Liver (tissue), 9 donors: ENCODE measurements around the gene ZNF276. TPM values are rescaled to one million over a fixed set of nuclear protein-coding genes. Genes with fewer than 3 reads are reported as not detected.
A peak's percentile ranks its signal among the peaks of the same experiment; 100 is the strongest.

Experiments used
- DNase-seq: peaks from one replicate; pipeline ENCODE4 v3.0.0-alpha.2; 2017; ENCODE audit warnings: low spot score
- H3K27ac ChIP-seq, 2 donors: one replicate each; pipeline ENCODE4 v1.7.0; 2013; ENCODE audit warnings: inconsistent platforms in 2 of 2, low read length in 2 of 2, control low read depth in 1 of 2, low read depth in 1 of 2, mild to moderate bottlenecking in 1 of 2
- H3K27me3 ChIP-seq, 4 donors: one replicate each; pipeline versions ENCODE4 v1.6.1 to v1.7.0; 2013; ENCODE audit warnings: low read length in 3 of 4, inconsistent platforms in 1 of 4, mild to moderate bottlenecking in 1 of 4, moderate library complexity in 1 of 4; ENCODE audit not compliant: control insufficient read depth in 4 of 4, insufficient read depth in 4 of 4
- H3K36me3 ChIP-seq, 4 donors: one replicate each; pipeline versions ENCODE4 v1.6.1 to v1.7.0; 2013; ENCODE audit warnings: low read length in 3 of 4, mild to moderate bottlenecking in 3 of 4, low read depth in 1 of 4, moderate library complexity in 1 of 4; ENCODE audit not compliant: control insufficient read depth in 4 of 4, insufficient read depth in 3 of 4
- H3K4me1 ChIP-seq, 4 donors: one replicate each; pipeline versions ENCODE4 v1.6.1 to v1.7.0; 2013; ENCODE audit warnings: low read length in 3 of 4, mild to moderate bottlenecking in 3 of 4, moderate library complexity in 1 of 4; ENCODE audit not compliant: control insufficient read depth in 4 of 4, insufficient read depth in 4 of 4
- H3K4me3 ChIP-seq, 3 donors: one replicate each; pipeline versions ENCODE4 v1.6.1 to v1.7.0; 2013; ENCODE audit warnings: low read length in 3 of 3, control low read depth in 1 of 3, low read depth in 1 of 3, mild to moderate bottlenecking in 1 of 3
- H3K9ac ChIP-seq, 2 donors: one replicate each; pipeline ENCODE4 v1.7.0; 2013; ENCODE audit warnings: low read length in 2 of 2, mild to moderate bottlenecking in 2 of 2, moderate library complexity in 2 of 2, control low read depth in 1 of 2, low read depth in 1 of 2
- H3K9me3 ChIP-seq, 4 donors: one replicate each; pipeline versions ENCODE4 v1.6.1 to v1.7.0; 2013; ENCODE audit warnings: low read length in 3 of 4; ENCODE audit not compliant: control insufficient read depth in 4 of 4
- EGR1 ChIP-seq, 2 donors: IDR thresholded peaks; 2 replicates each; pipeline ENCODE4 v1.6.1; 2016 to 2018; ENCODE audit warnings: antibody characterized with exemption in 2 of 2, low read depth in 2 of 2
- FOXA1 ChIP-seq: IDR thresholded peaks from 2 replicates; pipeline ENCODE4 v1.6.1; 2016; ENCODE audit warnings: antibody characterized with exemption
- FOXA2 ChIP-seq: IDR thresholded peaks from 2 replicates; pipeline ENCODE4 v1.6.1; 2016; ENCODE audit warnings: antibody characterized with exemption
- GABPA ChIP-seq, 2 donors: IDR thresholded peaks in 1 of 2; conservative IDR thresholded peaks in 1 of 2; 2 replicates each; pipeline ENCODE4 v1.6.1; 2016; ENCODE audit warnings: antibody characterized with exemption in 2 of 2, mild to moderate bottlenecking in 1 of 2, moderate library complexity in 1 of 2
- HNF4A ChIP-seq, 2 donors: conservative IDR thresholded peaks; 2 replicates each; pipeline ENCODE4 v1.6.1; 2016; ENCODE audit warnings: antibody characterized with exemption in 2 of 2, mild to moderate bottlenecking in 2 of 2
- HNF4G ChIP-seq: IDR thresholded peaks from 2 replicates; pipeline ENCODE4 v1.6.1; 2016; ENCODE audit warnings: antibody characterized with exemption
- JUND ChIP-seq, 2 donors: IDR thresholded peaks; 2 replicates each; pipeline ENCODE4 v1.6.1; 2016; ENCODE audit warnings: antibody characterized with exemption in 2 of 2
- RAD21 ChIP-seq, 2 donors: IDR thresholded peaks; 2 replicates each; pipeline ENCODE4 v1.6.1; 2016; ENCODE audit warnings: antibody characterized with exemption in 2 of 2, mild to moderate bottlenecking in 2 of 2
- RXRA ChIP-seq, 2 donors: IDR thresholded peaks; 2 replicates each; pipeline ENCODE4 v1.6.1; 2017 to 2018; ENCODE audit warnings: antibody characterized with exemption in 2 of 2, mild to moderate bottlenecking in 1 of 2
- SP1 ChIP-seq: IDR thresholded peaks from 2 replicates; pipeline ENCODE4 v1.6.1; 2018; ENCODE audit warnings: antibody characterized with exemption, mild to moderate bottlenecking
- YY1 ChIP-seq: IDR thresholded peaks from 2 replicates; pipeline ENCODE4 v1.6.1; 2016; ENCODE audit warnings: antibody characterized with exemption, mild to moderate bottlenecking
- WGBS: extraction: QIAGEN DNeasy Blood & Tissue Kit; methylation state at CpG from one replicate; pipeline ENCODE4 v1.1.7; 2013; 5-methylcytosine and 5-hydroxymethylcytosine counted together
- polyA plus RNA-seq, 2 donors: library from polyadenylated mRNA; stranded (reverse) in 1 of 2; unstranded in 1 of 2; fragments of 200-250 nt in 1 of 2; fragments of >200 nt in 1 of 2; fragmentation: Nextera tagmentation in 1 of 2; extraction: Ambion mirVana in 1 of 2; gene quantifications; one replicate each; pipeline versions ENCODE4 v1.2.1 to v1.2.3, GENCODE V29; 2013 to 2015
- total RNA-seq, 2 donors: library from RNA; depleted of rRNA; stranded (reverse); fragments of >200 nt; gene quantifications; one replicate each; pipeline ENCODE4 v1.2.3, GENCODE V29; 2014
- TF ChIP-seq, protein P1 (sequence below): IDR thresholded peaks from 2 replicates; pipeline ENCODE4 v1.6.1; 2016; ENCODE audit warnings: antibody characterized with exemption
- TF ChIP-seq, protein P2 (sequence below): IDR thresholded peaks from 2 replicates; pipeline ENCODE4 v1.6.1; 2016; ENCODE audit warnings: antibody characterized with exemption, mild to moderate bottlenecking
- TF ChIP-seq, protein P3 (sequence below): fragments of 150-350 bp; IDR thresholded peaks from 2 replicates; pipeline ENCODE4 v1.5.1; 2017; ENCODE audit warnings: improper control_type of control experiment, low read depth, low read length; ENCODE audit not compliant: missing input control
- TF ChIP-seq, protein P4 (sequence below): IDR thresholded peaks from 2 replicates; pipeline ENCODE4 v1.6.1; 2016; ENCODE audit warnings: antibody characterized with exemption
- donor health status: healthy.
- donor health status: healthy.
- donor health status: healthy.
- donor health status: healthy.
- donor health status: healthy.

Gene ZNF276
- total and polyA plus RNA-seq, 4 donors = 4.9 to 22.8 (median 8.7) TPM

DNA sequence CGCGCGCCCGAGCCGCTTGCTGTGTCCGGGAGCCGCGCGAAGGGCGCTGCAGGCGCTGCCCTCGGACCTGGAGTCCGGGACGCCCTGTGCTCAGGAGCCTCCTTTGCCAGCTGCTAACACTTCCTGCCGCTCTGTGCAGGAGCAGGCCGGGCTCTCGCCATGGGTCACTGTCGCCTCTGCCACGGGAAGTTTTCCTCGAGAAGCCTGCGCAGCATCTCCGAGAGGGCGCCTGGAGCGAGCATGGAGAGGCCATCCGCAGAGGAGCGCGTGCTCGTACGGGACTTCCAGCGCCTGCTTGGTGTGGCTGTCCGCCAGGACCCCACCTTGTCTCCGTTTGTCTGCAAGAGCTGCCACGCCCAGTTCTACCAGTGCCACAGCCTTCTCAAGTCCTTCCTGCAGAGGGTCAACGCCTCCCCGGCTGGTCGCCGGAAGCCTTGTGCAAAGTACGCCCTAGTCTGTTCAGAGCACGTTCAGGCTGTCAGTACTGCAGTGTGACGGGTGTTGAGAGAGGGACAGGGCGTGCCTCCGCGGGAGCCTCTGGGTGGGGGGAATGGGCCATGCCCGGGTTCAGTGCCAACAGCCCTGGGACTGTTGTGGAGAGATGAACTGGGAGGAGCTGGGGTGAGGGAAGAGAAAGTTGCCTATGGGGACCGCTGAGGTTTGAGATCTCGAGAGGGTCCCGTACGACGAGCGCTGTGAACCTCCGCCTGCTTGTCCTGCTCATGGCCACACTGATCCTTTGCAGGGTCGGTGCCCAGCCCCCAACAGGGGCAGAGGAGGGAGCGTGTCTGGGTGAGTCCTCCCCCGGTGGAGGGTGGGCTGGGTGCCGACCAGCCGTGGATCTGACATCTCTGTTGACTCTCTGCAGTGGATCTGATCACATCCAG lies 1.3 kb downstream of the ZNF276 start:
- Histone ChIP-seq H3K9me3 (no peaks in the 10 kb centered on the region), H3K36me3 (peaks cover 0 to 22% (median 9%) of the 10 kb centered on the region in 4 donors), H3K4me1 (peaks cover 8 to 31% (median 23%) of the 10 kb centered on the region in 4 donors), H3K27me3 (no peaks in the 10 kb centered on the region), H3K27ac (peak overlapping the region; percentile 86 to 99), H3K9ac (peak overlapping the region in 1 of 2 donors; percentile 36), H3K4me3 (peak overlapping the region; percentile 66 to 92 (median 83))
- no peak for DNase-seq
- TF ChIP-seq RXRA (IDR thresholded peaks at IDR 0.05) (no peak), SP1 (peak; percentile 7)
- 26% methylated on average over 56 of the region's 56 CpGs for WGBS

DNA sequence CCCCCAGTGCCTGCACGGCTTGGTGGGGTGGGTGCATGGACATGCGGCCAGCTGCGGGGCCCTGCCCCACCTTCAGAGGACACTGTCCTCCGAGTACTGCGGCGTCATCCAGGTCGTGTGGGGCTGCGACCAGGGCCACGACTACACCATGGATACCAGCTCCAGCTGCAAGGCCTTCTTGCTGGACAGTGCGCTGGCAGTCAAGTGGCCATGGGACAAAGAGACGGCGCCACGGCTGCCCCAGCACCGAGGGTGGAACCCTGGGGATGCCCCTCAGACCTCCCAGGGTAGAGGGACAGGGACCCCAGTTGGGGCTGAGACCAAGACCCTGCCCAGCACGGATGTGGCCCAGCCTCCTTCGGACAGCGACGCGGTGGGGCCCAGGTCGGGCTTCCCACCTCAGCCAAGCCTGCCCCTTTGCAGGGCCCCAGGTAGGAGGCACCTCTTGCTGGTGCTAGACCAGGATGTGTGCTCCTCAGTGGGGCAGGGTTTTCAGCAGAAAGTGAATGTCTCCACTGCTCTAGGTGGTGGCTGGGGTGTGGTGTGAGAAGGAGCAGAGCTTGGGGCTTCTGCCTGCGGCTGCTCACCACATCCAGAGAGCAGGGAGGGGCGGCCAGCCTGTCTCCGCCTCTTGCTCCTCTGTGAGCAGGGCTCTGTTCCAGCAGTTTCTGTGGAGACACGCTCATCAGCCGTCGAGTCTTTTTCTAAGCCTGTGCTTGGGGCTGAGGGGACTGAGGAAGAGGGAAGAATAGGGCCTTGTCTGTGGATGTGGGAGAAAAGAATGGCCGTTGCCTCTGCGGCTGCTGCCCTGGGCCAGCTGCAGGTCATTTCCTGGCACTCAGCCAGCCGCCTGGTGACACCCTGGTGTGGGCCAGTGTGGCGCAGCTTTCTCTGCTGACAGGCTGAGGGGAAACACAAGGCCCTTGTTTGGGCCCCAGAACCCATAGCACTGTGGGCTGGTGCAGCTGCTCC lies 2.2 kb downstream of the ZNF276 start:
- H3K9me3 ChIP-seq = no peaks in the 10 kb centered on the region
- H3K27ac ChIP-seq = peak overlapping the region; percentile 86 to 99
- DNase-seq = no peak
- H3K27me3 ChIP-seq = no peaks in the 10 kb centered on the region
- peaks cover 8 to 31% (median 23%) of the 10 kb centered on the region in 4 donors for H3K4me1 ChIP-seq
- 83% methylated on average over 30 of the region's 30 CpGs for WGBS
- H3K9ac ChIP-seq = peak overlapping the region in 1 of 2 donors; percentile 19
- H3K4me3 ChIP-seq = no peak overlapping the region
- peaks cover 0 to 25% (median 12%) of the 10 kb centered on the region in 4 donors for H3K36me3 ChIP-seq
- TF ChIP-seq JUND (IDR thresholded peaks at IDR 0.05) (no peak), GABPA (IDR thresholded peaks at IDR 0.05 in 1 of 2, conservative IDR thresholded peaks at IDR 0.05 in 1 of 2) (no peak), FOXA1 (no peak), FOXA2 (no peak), SP1 (no peak), RAD21 (IDR thresholded peaks at IDR 0.05) (no peak), HNF4A (conservative IDR thresholded peaks at IDR 0.05) (no peak), YY1 (no peak), HNF4G (no peak), EGR1 (IDR thresholded peaks at IDR 0.05; ENCODE audit: low read depth in 2 of 2) (no peak), RXRA (IDR thresholded peaks at IDR 0.05) (no peak)
- TF ChIP-seq, protein P1, sequence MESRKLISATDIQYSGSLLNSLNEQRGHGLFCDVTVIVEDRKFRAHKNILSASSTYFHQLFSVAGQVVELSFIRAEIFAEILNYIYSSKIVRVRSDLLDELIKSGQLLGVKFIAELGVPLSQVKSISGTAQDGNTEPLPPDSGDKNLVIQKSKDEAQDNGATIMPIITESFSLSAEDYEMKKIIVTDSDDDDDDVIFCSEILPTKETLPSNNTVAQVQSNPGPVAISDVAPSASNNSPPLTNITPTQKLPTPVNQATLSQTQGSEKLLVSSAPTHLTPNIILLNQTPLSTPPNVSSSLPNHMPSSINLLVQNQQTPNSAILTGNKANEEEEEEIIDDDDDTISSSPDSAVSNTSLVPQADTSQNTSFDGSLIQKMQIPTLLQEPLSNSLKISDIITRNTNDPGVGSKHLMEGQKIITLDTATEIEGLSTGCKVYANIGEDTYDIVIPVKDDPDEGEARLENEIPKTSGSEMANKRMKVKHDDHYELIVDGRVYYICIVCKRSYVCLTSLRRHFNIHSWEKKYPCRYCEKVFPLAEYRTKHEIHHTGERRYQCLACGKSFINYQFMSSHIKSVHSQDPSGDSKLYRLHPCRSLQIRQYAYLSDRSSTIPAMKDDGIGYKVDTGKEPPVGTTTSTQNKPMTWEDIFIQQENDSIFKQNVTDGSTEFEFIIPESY = no peak
- TF ChIP-seq, protein P2, sequence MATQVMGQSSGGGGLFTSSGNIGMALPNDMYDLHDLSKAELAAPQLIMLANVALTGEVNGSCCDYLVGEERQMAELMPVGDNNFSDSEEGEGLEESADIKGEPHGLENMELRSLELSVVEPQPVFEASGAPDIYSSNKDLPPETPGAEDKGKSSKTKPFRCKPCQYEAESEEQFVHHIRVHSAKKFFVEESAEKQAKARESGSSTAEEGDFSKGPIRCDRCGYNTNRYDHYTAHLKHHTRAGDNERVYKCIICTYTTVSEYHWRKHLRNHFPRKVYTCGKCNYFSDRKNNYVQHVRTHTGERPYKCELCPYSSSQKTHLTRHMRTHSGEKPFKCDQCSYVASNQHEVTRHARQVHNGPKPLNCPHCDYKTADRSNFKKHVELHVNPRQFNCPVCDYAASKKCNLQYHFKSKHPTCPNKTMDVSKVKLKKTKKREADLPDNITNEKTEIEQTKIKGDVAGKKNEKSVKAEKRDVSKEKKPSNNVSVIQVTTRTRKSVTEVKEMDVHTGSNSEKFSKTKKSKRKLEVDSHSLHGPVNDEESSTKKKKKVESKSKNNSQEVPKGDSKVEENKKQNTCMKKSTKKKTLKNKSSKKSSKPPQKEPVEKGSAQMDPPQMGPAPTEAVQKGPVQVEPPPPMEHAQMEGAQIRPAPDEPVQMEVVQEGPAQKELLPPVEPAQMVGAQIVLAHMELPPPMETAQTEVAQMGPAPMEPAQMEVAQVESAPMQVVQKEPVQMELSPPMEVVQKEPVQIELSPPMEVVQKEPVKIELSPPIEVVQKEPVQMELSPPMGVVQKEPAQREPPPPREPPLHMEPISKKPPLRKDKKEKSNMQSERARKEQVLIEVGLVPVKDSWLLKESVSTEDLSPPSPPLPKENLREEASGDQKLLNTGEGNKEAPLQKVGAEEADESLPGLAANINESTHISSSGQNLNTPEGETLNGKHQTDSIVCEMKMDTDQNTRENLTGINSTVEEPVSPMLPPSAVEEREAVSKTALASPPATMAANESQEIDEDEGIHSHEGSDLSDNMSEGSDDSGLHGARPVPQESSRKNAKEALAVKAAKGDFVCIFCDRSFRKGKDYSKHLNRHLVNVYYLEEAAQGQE = no peak
- TF ChIP-seq, protein P3, sequence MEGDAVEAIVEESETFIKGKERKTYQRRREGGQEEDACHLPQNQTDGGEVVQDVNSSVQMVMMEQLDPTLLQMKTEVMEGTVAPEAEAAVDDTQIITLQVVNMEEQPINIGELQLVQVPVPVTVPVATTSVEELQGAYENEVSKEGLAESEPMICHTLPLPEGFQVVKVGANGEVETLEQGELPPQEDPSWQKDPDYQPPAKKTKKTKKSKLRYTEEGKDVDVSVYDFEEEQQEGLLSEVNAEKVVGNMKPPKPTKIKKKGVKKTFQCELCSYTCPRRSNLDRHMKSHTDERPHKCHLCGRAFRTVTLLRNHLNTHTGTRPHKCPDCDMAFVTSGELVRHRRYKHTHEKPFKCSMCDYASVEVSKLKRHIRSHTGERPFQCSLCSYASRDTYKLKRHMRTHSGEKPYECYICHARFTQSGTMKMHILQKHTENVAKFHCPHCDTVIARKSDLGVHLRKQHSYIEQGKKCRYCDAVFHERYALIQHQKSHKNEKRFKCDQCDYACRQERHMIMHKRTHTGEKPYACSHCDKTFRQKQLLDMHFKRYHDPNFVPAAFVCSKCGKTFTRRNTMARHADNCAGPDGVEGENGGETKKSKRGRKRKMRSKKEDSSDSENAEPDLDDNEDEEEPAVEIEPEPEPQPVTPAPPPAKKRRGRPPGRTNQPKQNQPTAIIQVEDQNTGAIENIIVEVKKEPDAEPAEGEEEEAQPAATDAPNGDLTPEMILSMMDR = no peak
- TF ChIP-seq, protein P4, sequence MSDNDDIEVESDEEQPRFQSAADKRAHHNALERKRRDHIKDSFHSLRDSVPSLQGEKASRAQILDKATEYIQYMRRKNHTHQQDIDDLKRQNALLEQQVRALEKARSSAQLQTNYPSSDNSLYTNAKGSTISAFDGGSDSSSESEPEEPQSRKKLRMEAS = no peak
